Kidney tubule cell (primary cell): Measurements from ENCODE around the gene SECISBP2L.

Source experiments
- DNase-seq: peaks from one replicate; pipeline ENCODE4 v3.0.0-alpha.2; 2018; ENCODE audit warnings: low spot score

SECISBP2L gene

GRCh38 chr15:49058559-49058958, 12.3 kb upstream of the SECISBP2L start:
- no peak for DNase-seq

GRCh38 chr15:49055630-49056029, 9.4 kb upstream of the SECISBP2L start:
- DNase-seq: no peak

- DNase-seq: no peak
Measured at GRCh38 chr15:49052662-49053061, 6.4 kb upstream of the SECISBP2L start.

- DNase-seq: no peak
Measured at GRCh38 chr15:49047456-49047855, 1.2 kb upstream of the SECISBP2L start.

- DNase-seq: peak; percentile 70
Measured at GRCh38 chr15:49045751-49046219, 461 bp downstream of the SECISBP2L start.

GRCh38 chr15:49044766-49045606, 1.3 kb downstream of the SECISBP2L start:
- DNase-seq: peak; percentile 59

GRCh38 chr15:49044002-49044401, 2.2 kb downstream of the SECISBP2L start:
- DNase-seq: no peak

GRCh38 chr15:49042165-49042564, 4.1 kb downstream of the SECISBP2L start:
- no peak for DNase-seq

GRCh38 chr15:49041426-49041825, 4.8 kb downstream of the SECISBP2L start:
- DNase-seq: no peak

GRCh38 chr15:49040151-49040550, 6.1 kb downstream of the SECISBP2L start:
- no peak for DNase-seq

- no peak for DNase-seq
Measured at GRCh38 chr15:49038382-49038781, 7.9 kb downstream of the SECISBP2L start.

- DNase-seq: peak; percentile 9
Measured at GRCh38 chr15:49037546-49037940, 8.7 kb downstream of the SECISBP2L start.

- peak; percentile 10 for DNase-seq
Measured at GRCh38 chr15:49036650-49037545, 9.3 kb downstream of the SECISBP2L start.

- no peak for DNase-seq
Measured at GRCh38 chr15:49035825-49036224, 10.4 kb downstream of the SECISBP2L start.

GRCh38 chr15:49032601-49033145, 13.6 kb downstream of the SECISBP2L start:
- no peak for DNase-seq

GRCh38 chr15:49031804-49032203, 14.4 kb downstream of the SECISBP2L start:
- peak; percentile 71 for DNase-seq

GRCh38 chr15:49026700-49027099, 19.5 kb downstream of the SECISBP2L start:
- DNase-seq: no peak

GRCh38 chr15:49024840-49025239, 21.4 kb downstream of the SECISBP2L start:
- DNase-seq: no peak

GRCh38 chr15:49023354-49023753, 22.9 kb downstream of the SECISBP2L start:
- DNase-seq: no peak

GRCh38 chr15:49015896-49016295, 30.4 kb downstream of the SECISBP2L start:
- no peak for DNase-seq

GRCh38 chr15:48999314-48999713, 46.9 kb downstream of the SECISBP2L start:
- DNase-seq: no peak

- DNase-seq: no peak
Measured at GRCh38 chr15:48996276-48996675, 50.0 kb downstream of the SECISBP2L start.

- DNase-seq: no peak
Measured at GRCh38 chr15:48993380-48993779, 52.9 kb downstream of the SECISBP2L start.
